ENCODE measurements around the gene SRPK2.

GRCh38 chr7:105132335-105132734 is 256.4 kb downstream of the SRPK2 start:
- TF ChIP-seq CTCF (IDR thresholded peaks at IDR 0.05) (no peak), POLR2AphosphoS5 (IDR thresholded peaks at IDR 0.05; ENCODE audit: low read depth, low read length) (no peak), SIN3A (IDR thresholded peaks at IDR 0.05; ENCODE audit: borderline replicate concordance, insufficient read depth, low read depth, low read length) (no peak), TCF7L2 (IDR thresholded peaks at IDR 0.05; ENCODE audit: low read depth, low read length) (no peak)
